A673 (cell line): ENCODE measurements around the gene SRPK1.

Source experiments
- EZH2 ChIP-seq: fragments of 200-600 bp; sonication (generic); IDR thresholded peaks from 2 replicates; pipeline ENCODE4 v1.6.1; 2017; ENCODE audit warnings: borderline replicate concordance, low read depth, mild to moderate bottlenecking, mixed read lengths, antibody characterized with exemption, low read length; ENCODE audit not compliant: poor library complexity, severe bottlenecking
- TF ChIP-seq, protein P1 (sequence below): fragments of 300-800, 200-600 bp; sonication (generic); conservative IDR thresholded peaks from 2 replicates; pipeline ENCODE4 v1.5.1; 2017; ENCODE audit warnings: low read depth, mild to moderate bottlenecking, antibody characterized with exemption, low read length, moderate library complexity, mixed read lengths

GRCh38 chr6:35898003-35898402 is 22.9 kb downstream of the SRPK1 start:
- TF ChIP-seq, protein P1, sequence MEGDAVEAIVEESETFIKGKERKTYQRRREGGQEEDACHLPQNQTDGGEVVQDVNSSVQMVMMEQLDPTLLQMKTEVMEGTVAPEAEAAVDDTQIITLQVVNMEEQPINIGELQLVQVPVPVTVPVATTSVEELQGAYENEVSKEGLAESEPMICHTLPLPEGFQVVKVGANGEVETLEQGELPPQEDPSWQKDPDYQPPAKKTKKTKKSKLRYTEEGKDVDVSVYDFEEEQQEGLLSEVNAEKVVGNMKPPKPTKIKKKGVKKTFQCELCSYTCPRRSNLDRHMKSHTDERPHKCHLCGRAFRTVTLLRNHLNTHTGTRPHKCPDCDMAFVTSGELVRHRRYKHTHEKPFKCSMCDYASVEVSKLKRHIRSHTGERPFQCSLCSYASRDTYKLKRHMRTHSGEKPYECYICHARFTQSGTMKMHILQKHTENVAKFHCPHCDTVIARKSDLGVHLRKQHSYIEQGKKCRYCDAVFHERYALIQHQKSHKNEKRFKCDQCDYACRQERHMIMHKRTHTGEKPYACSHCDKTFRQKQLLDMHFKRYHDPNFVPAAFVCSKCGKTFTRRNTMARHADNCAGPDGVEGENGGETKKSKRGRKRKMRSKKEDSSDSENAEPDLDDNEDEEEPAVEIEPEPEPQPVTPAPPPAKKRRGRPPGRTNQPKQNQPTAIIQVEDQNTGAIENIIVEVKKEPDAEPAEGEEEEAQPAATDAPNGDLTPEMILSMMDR, result no peak
- TF ChIP-seq EZH2, result no peak
